HepG2 (cell line): ENCODE results near the gene POFUT2. TPM values are rescaled to one million over a fixed set of nuclear protein-coding genes. Genes with fewer than 3 reads are reported as not detected.

Experiments used
- CC2D1A ChIP-seq: sonication (generic); formaldehyde crosslinking; IDR thresholded peaks from 2 replicates; pipeline ENCODE4 v1.8.1; 2023; ENCODE audit warnings: mild to moderate bottlenecking, missing genetic modification reagents
- GABPB1 ChIP-seq: IDR thresholded peaks from 2 replicates; pipeline ENCODE4 v1.6.1; 2016; ENCODE audit warnings: mild to moderate bottlenecking, missing genetic modification reagents, moderate library complexity, missing compliant biosample characterization
- GATAD1 ChIP-seq: IDR thresholded peaks from 2 replicates; pipeline ENCODE4 v1.6.1; 2016; ENCODE audit warnings: missing genetic modification reagents, missing compliant biosample characterization
- GZF1 ChIP-seq: sonication (generic); formaldehyde crosslinking; IDR thresholded peaks from 2 replicates; pipeline ENCODE4 v1.5.1; 2020; ENCODE audit warnings: mild to moderate bottlenecking, missing genetic modification reagents
- HNF4G ChIP-seq, 2 experiments: sonication (generic) in 1 of 2; formaldehyde crosslinking in 1 of 2; IDR thresholded peaks; 2 replicates each; pipeline versions ENCODE4 v1.4.0 to v1.6.1; 2011 to 2020; ENCODE audit warnings: borderline replicate concordance in 2 of 2, low read depth in 2 of 2, mild to moderate bottlenecking in 2 of 2, low read length in 1 of 2, missing genetic modification reagents in 1 of 2, moderate library complexity in 1 of 2
- KAT8 ChIP-seq: IDR thresholded peaks from 2 replicates; pipeline ENCODE4 v1.6.1; 2016; ENCODE audit warnings: missing genetic modification reagents, missing compliant biosample characterization
- KDM4B ChIP-seq: sonication (generic); formaldehyde crosslinking; IDR thresholded peaks from 2 replicates; pipeline ENCODE4 v1.4.0; 2020; ENCODE audit warnings: missing genetic modification reagents
- STAT5B ChIP-seq: sonication (generic); formaldehyde crosslinking; IDR thresholded peaks from 2 replicates; pipeline ENCODE4 v1.4.0; 2020; ENCODE audit warnings: missing genetic modification reagents
- TP53 ChIP-seq: sonication (generic); formaldehyde crosslinking; conservative IDR thresholded peaks from 2 replicates; pipeline ENCODE4 v1.4.0; 2020; ENCODE audit warnings: missing genetic modification reagents
- ZBTB10 ChIP-seq: sonication (generic); formaldehyde crosslinking; IDR thresholded peaks from 2 replicates; pipeline ENCODE4 v1.4.0; 2020; ENCODE audit warnings: missing genetic modification reagents, borderline replicate concordance
- ZBTB49 ChIP-seq: sonication (generic); formaldehyde crosslinking; IDR thresholded peaks from 2 replicates; pipeline ENCODE4 v1.4.0; 2020; ENCODE audit warnings: missing genetic modification reagents, borderline replicate concordance
- ZNF20 ChIP-seq: sonication (generic); formaldehyde crosslinking; IDR thresholded peaks from 2 replicates; pipeline ENCODE4 v1.4.0; 2020; ENCODE audit warnings: mild to moderate bottlenecking, moderate library complexity, missing genetic modification reagents
- ZNF672 ChIP-seq: sonication (generic); formaldehyde crosslinking; IDR thresholded peaks from 2 replicates; pipeline ENCODE4 v1.8.1; 2022; ENCODE audit warnings: missing genetic modification reagents
- ZNF772 ChIP-seq: sonication (generic); formaldehyde crosslinking; IDR thresholded peaks from 2 replicates; pipeline ENCODE4 v1.5.0; 2020; ENCODE audit warnings: mild to moderate bottlenecking, missing genetic modification reagents
- polyA plus RNA-seq, 8 experiments: library from polyadenylated mRNA; depleted of rRNA in 3 of 8; stranded (reverse) in 7 of 8; unstranded in 1 of 8; fragments of >200 nt; fragmentation: Illumina TruSeq in 4 of 8; extraction: Trizol in 4 of 8; gene quantifications; 2 replicates each; pipeline versions ENCODE4 v1.2.1 to v1.2.3, GENCODE V29; 2011 to 2016; ENCODE audit warnings: low read depth in 4 of 8, missing spikeins in 1 of 8, mixed read lengths in 1 of 8; ENCODE audit not compliant: insufficient read depth in 1 of 8
- total RNA-seq, 5 experiments: library from RNA; depleted of rRNA; stranded (reverse); fragments of >200 nt; fragmentation: Illumina TruSeq; extraction: Trizol; gene quantifications; 2 replicates each; pipeline ENCODE4 v1.2.3, GENCODE V29; 2016; ENCODE audit warnings: low read depth in 1 of 5
- TF ChIP-seq, protein P1 (sequence below): sonication (generic); formaldehyde crosslinking; conservative IDR thresholded peaks from 2 replicates; pipeline ENCODE4 v1.8.0; 2022; ENCODE audit warnings: missing genetic modification reagents
- TF ChIP-seq, protein P2 (sequence below): sonication (generic); formaldehyde crosslinking; IDR thresholded peaks from 2 replicates; pipeline ENCODE4 v1.4.0; 2020; ENCODE audit warnings: missing genetic modification reagents, borderline replicate concordance
- TF ChIP-seq, protein P3 (sequence below): sonication (generic); formaldehyde crosslinking; IDR thresholded peaks from 2 replicates; pipeline ENCODE4 v1.5.0; 2020; ENCODE audit warnings: mild to moderate bottlenecking, low read depth, missing genetic modification reagents, borderline replicate concordance

Gene POFUT2
- total and polyA plus RNA-seq, 2 of the 13 experiments (the other 11 are each of a cell fraction or from before 2014, with no cell fraction given) = 22.8 to 24.0 TPM

- no peak for TF ChIP-seq TP53
- no peak for TF ChIP-seq ZBTB49
- TF ChIP-seq GATAD1 = peak; percentile 49; the same call in 1 of the 2 replicates
- TF ChIP-seq GABPB1 (CRISPR knock-in tag) = peak; percentile 75
- TF ChIP-seq ZBTB10 = no peak
- peak; percentile 56; the same call in 1 of the 2 replicates for TF ChIP-seq ZNF772 (CRISPR knock-in tag)
- no peak for TF ChIP-seq GZF1 (CRISPR knock-in tag)
- TF ChIP-seq, protein P1, sequence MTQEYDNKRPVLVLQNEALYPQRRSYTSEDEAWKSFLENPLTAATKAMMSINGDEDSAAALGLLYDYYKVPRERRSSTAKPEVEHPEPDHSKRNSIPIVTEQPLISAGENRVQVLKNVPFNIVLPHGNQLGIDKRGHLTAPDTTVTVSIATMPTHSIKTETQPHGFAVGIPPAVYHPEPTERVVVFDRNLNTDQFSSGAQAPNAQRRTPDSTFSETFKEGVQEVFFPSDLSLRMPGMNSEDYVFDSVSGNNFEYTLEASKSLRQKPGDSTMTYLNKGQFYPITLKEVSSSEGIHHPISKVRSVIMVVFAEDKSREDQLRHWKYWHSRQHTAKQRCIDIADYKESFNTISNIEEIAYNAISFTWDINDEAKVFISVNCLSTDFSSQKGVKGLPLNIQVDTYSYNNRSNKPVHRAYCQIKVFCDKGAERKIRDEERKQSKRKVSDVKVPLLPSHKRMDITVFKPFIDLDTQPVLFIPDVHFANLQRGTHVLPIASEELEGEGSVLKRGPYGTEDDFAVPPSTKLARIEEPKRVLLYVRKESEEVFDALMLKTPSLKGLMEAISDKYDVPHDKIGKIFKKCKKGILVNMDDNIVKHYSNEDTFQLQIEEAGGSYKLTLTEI = no peak
- TF ChIP-seq, protein P2, sequence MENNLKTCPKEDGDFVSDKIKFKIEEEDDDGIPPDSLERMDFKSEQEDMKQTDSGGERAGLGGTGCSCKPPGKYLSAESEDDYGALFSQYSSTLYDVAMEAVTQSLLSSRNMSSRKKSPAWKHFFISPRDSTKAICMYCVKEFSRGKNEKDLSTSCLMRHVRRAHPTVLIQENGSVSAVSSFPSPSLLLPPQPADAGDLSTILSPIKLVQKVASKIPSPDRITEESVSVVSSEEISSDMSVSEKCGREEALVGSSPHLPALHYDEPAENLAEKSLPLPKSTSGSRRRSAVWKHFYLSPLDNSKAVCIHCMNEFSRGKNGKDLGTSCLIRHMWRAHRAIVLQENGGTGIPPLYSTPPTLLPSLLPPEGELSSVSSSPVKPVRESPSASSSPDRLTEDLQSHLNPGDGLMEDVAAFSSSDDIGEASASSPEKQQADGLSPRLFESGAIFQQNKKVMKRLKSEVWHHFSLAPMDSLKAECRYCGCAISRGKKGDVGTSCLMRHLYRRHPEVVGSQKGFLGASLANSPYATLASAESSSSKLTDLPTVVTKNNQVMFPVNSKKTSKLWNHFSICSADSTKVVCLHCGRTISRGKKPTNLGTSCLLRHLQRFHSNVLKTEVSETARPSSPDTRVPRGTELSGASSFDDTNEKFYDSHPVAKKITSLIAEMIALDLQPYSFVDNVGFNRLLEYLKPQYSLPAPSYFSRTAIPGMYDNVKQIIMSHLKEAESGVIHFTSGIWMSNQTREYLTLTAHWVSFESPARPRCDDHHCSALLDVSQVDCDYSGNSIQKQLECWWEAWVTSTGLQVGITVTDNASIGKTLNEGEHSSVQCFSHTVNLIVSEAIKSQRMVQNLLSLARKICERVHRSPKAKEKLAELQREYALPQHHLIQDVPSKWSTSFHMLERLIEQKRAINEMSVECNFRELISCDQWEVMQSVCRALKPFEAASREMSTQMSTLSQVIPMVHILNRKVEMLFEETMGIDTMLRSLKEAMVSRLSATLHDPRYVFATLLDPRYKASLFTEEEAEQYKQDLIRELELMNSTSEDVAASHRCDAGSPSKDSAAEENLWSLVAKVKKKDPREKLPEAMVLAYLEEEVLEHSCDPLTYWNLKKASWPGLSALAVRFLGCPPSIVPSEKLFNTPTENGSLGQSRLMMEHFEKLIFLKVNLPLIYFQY = 0 out of 2 replicates have a peak, but pooled peaks have one; percentile 68
- TF ChIP-seq STAT5B (CRISPR knock-in tag) = no peak
- TF ChIP-seq KAT8 (CRISPR knock-in tag) = peak; percentile 72
- TF ChIP-seq ZNF20 = no peak
- 0 out of 2 replicates have a peak, but pooled peaks have one; percentile 11 for TF ChIP-seq HNF4G (IDR thresholded peaks at IDR 0.05; ENCODE audit: borderline replicate concordance, low read depth, low read length)
- no peak for TF ChIP-seq HNF4G (CRISPR knock-in tag; IDR thresholded peaks at IDR 0.05; ENCODE audit: borderline replicate concordance, low read depth)
- TF ChIP-seq, protein P3, sequence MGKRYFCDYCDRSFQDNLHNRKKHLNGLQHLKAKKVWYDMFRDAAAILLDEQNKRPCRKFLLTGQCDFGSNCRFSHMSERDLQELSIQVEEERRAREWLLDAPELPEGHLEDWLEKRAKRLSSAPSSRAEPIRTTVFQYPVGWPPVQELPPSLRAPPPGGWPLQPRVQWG (CRISPR knock-in tag) = no peak
- TF ChIP-seq CC2D1A (CRISPR knock-in tag) = no peak
- TF ChIP-seq ZNF672 = no peak
- TF ChIP-seq KDM4B (CRISPR knock-in tag) = no peak; the same call in 1 of the 2 replicates
Observed at GRCh38 chr21:45292399-45293219, 4.9 kb upstream of the POFUT2 start (continued).
